ENCODE measurements around the gene SAMSN1. TPM values are rescaled to one million over a fixed set of nuclear protein-coding genes. Genes with fewer than 3 reads are reported as not detected.

SAMSN1 gene
- polyA plus RNA-seq, 1 donor (not counting 4 experiments of a cell fraction or from before 2014, with no cell fraction given) = not detected

DNA sequence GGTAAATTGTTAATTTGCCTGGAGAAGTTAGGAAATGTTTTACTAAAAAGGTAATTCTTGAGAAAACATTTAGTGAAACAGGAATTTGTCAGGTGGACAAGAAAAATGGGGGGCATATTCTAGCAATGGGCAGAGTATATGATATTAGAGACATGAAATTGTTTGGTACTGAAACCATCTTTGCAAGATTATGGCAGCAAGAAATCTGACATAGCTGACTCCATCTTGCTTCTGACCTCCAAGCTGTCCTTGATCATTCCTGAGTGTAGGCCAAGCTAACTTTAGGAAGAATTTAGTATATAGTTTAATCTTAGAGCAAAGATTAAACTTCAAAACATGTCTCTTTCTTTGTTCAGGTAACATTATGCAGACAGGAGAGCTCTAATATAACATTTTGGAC lies 14.0 kb upstream of the SAMSN1 start:
- FAIRE-seq (no peak), DNase-seq (ENCODE audit: low read depth, low spot score) (no peak)
- Histone ChIP-seq H4K20me1 (ENCODE audit: control insufficient read depth, extremely low read depth, insufficient read depth, low read length) (no peaks in the 10 kb centered on the region), H3K4me3 (ENCODE audit: control insufficient read depth in 2 of 3, extremely low read depth in 1 of 3, insufficient read depth in 2 of 3, low read depth in 1 of 3, low read length in 3 of 3) (no peak overlapping the region), H3K36me3 (ENCODE audit: control insufficient read depth in 2 of 2, extremely low read depth in 1 of 2, insufficient read depth in 2 of 2, low read length in 2 of 2) (no peaks in the 10 kb centered on the region), H3K9me1 (ENCODE audit: control insufficient read depth, extremely low read depth, insufficient read depth, low read length) (no peaks in the 10 kb centered on the region), H3K27ac (ENCODE audit: control insufficient read depth, insufficient read depth, low read length) (no peak overlapping the region), H3K4me1 (ENCODE audit: control insufficient read depth, extremely low read depth, insufficient read depth, low read length) (no peaks in the 10 kb centered on the region), H3K79me2 (ENCODE audit: control insufficient read depth, insufficient read depth, low read length) (no peaks in the 10 kb centered on the region), H3K9ac (ENCODE audit: control insufficient read depth, extremely low read depth, insufficient read depth, low read length) (no peak overlapping the region), H2AFZ (ENCODE audit: control insufficient read depth, low read length) (no peak overlapping the region), H3K9me3 (ENCODE audit: control insufficient read depth, low read depth, low read length) (no peaks in the 10 kb centered on the region), H3K27me3 (ENCODE audit: control insufficient read depth, extremely low read depth, insufficient read depth, low read length) (no peaks in the 10 kb centered on the region), H3K4me2 (ENCODE audit: control insufficient read depth, extremely low read depth, insufficient read depth, low read depth, low read length) (no peak overlapping the region)
- no peak for TF ChIP-seq EZH2 (IDR thresholded peaks at IDR 0.05; ENCODE audit: low read length)
- no peak for TF ChIP-seq CTCF (optimal IDR thresholded peaks at IDR 0.05 in 1 of 3, IDR thresholded peaks at IDR 0.05 in 1 of 3, conservative IDR thresholded peaks at IDR 0.05 in 1 of 3; ENCODE audit: extremely low read depth in 1 of 3, insufficient read depth in 2 of 3, low read length in 3 of 3)
- dilution Hi-C loops (cut with MboI; ENCODE audit: extremely low pct_ligation_motif_present, low sequenced_read_pairs) = no loop called here

DNA sequence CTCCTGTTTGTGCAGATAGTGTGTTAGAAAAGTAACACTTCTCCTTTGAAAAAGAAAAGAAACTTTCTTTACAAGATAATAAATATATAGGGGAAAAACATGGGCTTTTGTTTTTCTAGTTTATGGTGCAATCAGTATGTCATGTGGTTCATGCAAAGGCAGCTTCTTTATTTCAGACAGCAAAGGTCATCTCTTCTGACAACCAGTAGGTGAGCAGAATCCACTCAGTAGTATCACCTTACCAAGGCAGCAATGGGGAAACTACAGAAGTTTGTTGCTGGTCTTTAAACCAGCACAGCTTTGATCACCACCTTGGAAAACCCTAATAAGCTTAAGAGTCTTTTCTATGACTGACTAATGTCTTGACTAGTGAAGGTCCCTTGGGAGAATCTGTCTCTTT lies 13.0 kb upstream of the SAMSN1 start:
- Histone ChIP-seq H3K4me2 (ENCODE audit: control insufficient read depth, extremely low read depth, insufficient read depth, low read depth, low read length) (no peak overlapping the region), H3K9ac (ENCODE audit: control insufficient read depth, extremely low read depth, insufficient read depth, low read length) (no peak overlapping the region), H3K4me3 (ENCODE audit: control insufficient read depth in 2 of 3, extremely low read depth in 1 of 3, insufficient read depth in 2 of 3, low read depth in 1 of 3, low read length in 3 of 3) (no peak overlapping the region), H3K27ac (ENCODE audit: control insufficient read depth, insufficient read depth, low read length) (no peak overlapping the region), H2AFZ (ENCODE audit: control insufficient read depth, low read length) (no peak overlapping the region), H3K79me2 (ENCODE audit: control insufficient read depth, insufficient read depth, low read length) (no peaks in the 10 kb centered on the region), H3K4me1 (ENCODE audit: control insufficient read depth, extremely low read depth, insufficient read depth, low read length) (no peaks in the 10 kb centered on the region), H3K9me3 (ENCODE audit: control insufficient read depth, low read depth, low read length) (no peaks in the 10 kb centered on the region), H3K36me3 (ENCODE audit: control insufficient read depth in 2 of 2, extremely low read depth in 1 of 2, insufficient read depth in 2 of 2, low read length in 2 of 2) (no peaks in the 10 kb centered on the region), H4K20me1 (ENCODE audit: control insufficient read depth, extremely low read depth, insufficient read depth, low read length) (no peaks in the 10 kb centered on the region), H3K9me1 (ENCODE audit: control insufficient read depth, extremely low read depth, insufficient read depth, low read length) (no peaks in the 10 kb centered on the region), H3K27me3 (ENCODE audit: control insufficient read depth, extremely low read depth, insufficient read depth, low read length) (no peaks in the 10 kb centered on the region)
- no peak for FAIRE-seq
- dilution Hi-C loops (cut with MboI; ENCODE audit: extremely low pct_ligation_motif_present, low sequenced_read_pairs) = no loop called here
- TF ChIP-seq EZH2 (IDR thresholded peaks at IDR 0.05; ENCODE audit: low read length) = no peak
- TF ChIP-seq CTCF (optimal IDR thresholded peaks at IDR 0.05 in 1 of 3, IDR thresholded peaks at IDR 0.05 in 1 of 3, conservative IDR thresholded peaks at IDR 0.05 in 1 of 3; ENCODE audit: extremely low read depth in 1 of 3, insufficient read depth in 2 of 3, low read length in 3 of 3) = no peak
- DNase-seq (ENCODE audit: low read depth, low spot score) = no peak

Data from keratinocyte (primary cell).